HG03175 (cell line): ENCODE measurements around the gene TTYH3.
"Not testable (repeated sequence)": the region's sequence is repeated elsewhere in the genome, so short reads cannot be mapped to it uniquely, and the experiment has no call there.

ENCODE experiments used
- ATAC-seq: cut with Tn5 transposase; IDR thresholded peaks from one replicate; pipeline ENCODE4 v1.9.1; 2021; ENCODE audit warnings: mild to moderate bottlenecking, moderate library complexity; ENCODE audit not compliant: unreplicated experiment

The TTYH3 gene

GRCh38 chr7:2661602-2662272 is 30.0 kb downstream of the TTYH3 start:
- ATAC-seq: no peak

GRCh38 chr7:2662273-2663120 is 30.7 kb downstream of the TTYH3 start:
- ATAC-seq: no peak

- ATAC-seq: no peak
Measured at GRCh38 chr7:2663121-2663886, 31.5 kb downstream of the TTYH3 start.

- no peak for ATAC-seq
Measured at GRCh38 chr7:2663960-2664359, 32.2 kb downstream of the TTYH3 start.

- ATAC-seq: no peak
Measured at GRCh38 chr7:2665359-2665791, 33.6 kb downstream of the TTYH3 start.

- ATAC-seq: no peak
Measured at GRCh38 chr7:2666155-2666554, 34.4 kb downstream of the TTYH3 start.

GRCh38 chr7:2666588-2667250 is 34.9 kb downstream of the TTYH3 start:
- no peak for ATAC-seq

GRCh38 chr7:2667843-2668242 is 36.1 kb downstream of the TTYH3 start:
- no peak for ATAC-seq

GRCh38 chr7:2668401-2668800 is 36.6 kb downstream of the TTYH3 start:
- ATAC-seq: no peak

- ATAC-seq: no peak
Measured at GRCh38 chr7:2670171-2670570, 38.4 kb downstream of the TTYH3 start.

GRCh38 chr7:2670720-2671391 is 39.1 kb downstream of the TTYH3 start:
- ATAC-seq: no peak

- not testable (repeated sequence) for ATAC-seq
Measured at GRCh38 chr7:2673214-2673613, 41.4 kb downstream of the TTYH3 start.

- no peak for ATAC-seq
Measured at GRCh38 chr7:2673934-2674333, 42.1 kb downstream of the TTYH3 start.

GRCh38 chr7:2675256-2675764 is 43.5 kb downstream of the TTYH3 start:
- no peak for ATAC-seq

GRCh38 chr7:2676576-2676975 is 44.8 kb downstream of the TTYH3 start:
- ATAC-seq: not testable (repeated sequence)

GRCh38 chr7:2678454-2678853 is 46.7 kb downstream of the TTYH3 start:
- not testable (repeated sequence) for ATAC-seq

GRCh38 chr7:2679135-2680127 is 47.6 kb downstream of the TTYH3 start:
- not testable (repeated sequence) for ATAC-seq

GRCh38 chr7:2680256-2680655 is 48.5 kb downstream of the TTYH3 start:
- ATAC-seq: no peak
